WTC11 (cell line): ENCODE measurements around the gene NEDD8. TPM values are rescaled to one million over a fixed set of nuclear protein-coding genes. Genes with fewer than 3 reads are reported as not detected.

ENCODE experiments used
- ATAC-seq: fragments of 200-7000 bp; cut with Tn5 transposase; 2 replicates; pipeline ENCODE4 v1.10.0; 2021; ENCODE audit warnings: mild to moderate bottlenecking, moderate library complexity
- CTCF ChIA-PET: fragments of 300-600 bp; sonication (Branson Sonifier 250); formaldehyde crosslinking; loops from one replicate; lab custom pipeline; 2021; ENCODE audit warnings: antibody characterized with exemption; lab: Charles Lee
- POLR2A ChIA-PET: fragments of 350-600 bp; sonication (Branson Sonifier 250); formaldehyde crosslinking; loops from one replicate; lab custom pipeline; 2021; ENCODE audit warnings: antibody characterized with exemption; lab: Charles Lee
- DNase-seq: peaks from one replicate; pipeline ENCODE4 v3.0.0; 2021; ENCODE audit warnings: low spot score
- H3K27ac Mint-ChIP-seq: 2 replicates; pipeline ENCODE4 v1.8.0; 2021; ENCODE audit warnings: mixed read lengths
- H3K27me3 Mint-ChIP-seq: 2 replicates; pipeline ENCODE4 v1.8.0; 2021; ENCODE audit warnings: low read depth, mild to moderate bottlenecking, moderate library complexity, mixed read lengths
- H3K36me3 Mint-ChIP-seq: 2 replicates; pipeline ENCODE4 v1.8.0; 2021; ENCODE audit warnings: mixed read lengths
- H3K4me1 Mint-ChIP-seq: 2 replicates; pipeline ENCODE4 v1.8.0; 2022; ENCODE audit warnings: mixed read lengths
- H3K4me3 Mint-ChIP-seq: 2 replicates; pipeline ENCODE4 v1.8.0; 2021; ENCODE audit warnings: mild to moderate bottlenecking, moderate library complexity, mixed read lengths
- H3K9me3 Mint-ChIP-seq: 2 replicates; pipeline ENCODE4 v1.8.0; 2021; ENCODE audit warnings: mixed read lengths
- E2F5 ChIP-seq: sonication (generic); formaldehyde crosslinking; IDR thresholded peaks from 2 replicates; pipeline ENCODE4 v1.8.1; 2022; ENCODE audit warnings: mild to moderate bottlenecking, moderate library complexity, missing genetic modification reagents
- ESRRA ChIP-seq: sonication (generic); formaldehyde crosslinking; IDR thresholded peaks from 2 replicates; pipeline ENCODE4 v1.8.1; 2022; ENCODE audit warnings: mild to moderate bottlenecking, missing genetic modification reagents, borderline replicate concordance
- ETV6 ChIP-seq: sonication (generic); formaldehyde crosslinking; IDR thresholded peaks from 2 replicates; pipeline ENCODE4 v1.8.1; 2022; ENCODE audit warnings: mild to moderate bottlenecking, missing genetic modification reagents
- FOXK1 ChIP-seq: sonication (generic); formaldehyde crosslinking; IDR thresholded peaks from 2 replicates; pipeline ENCODE4 v1.8.0; 2022; ENCODE audit warnings: mild to moderate bottlenecking, moderate library complexity, missing genetic modification reagents
- GABPB1 ChIP-seq: sonication (generic); formaldehyde crosslinking; IDR thresholded peaks from 2 replicates; pipeline ENCODE4 v1.8.1; 2023; ENCODE audit warnings: mild to moderate bottlenecking, missing genetic modification reagents
- GRHL2 ChIP-seq: fragments of 250-450 bp; sonication (Bioruptor Pico); IDR thresholded peaks from 2 replicates; pipeline ENCODE4 v1.8.0; 2022; ENCODE audit warnings: mild to moderate bottlenecking, moderate library complexity; ENCODE audit not compliant: insufficient replicate concordance, severe bottlenecking
- JAZF1 ChIP-seq: fragments of 250-450 bp; sonication (Bioruptor Pico); IDR thresholded peaks from 2 replicates; pipeline ENCODE4 v1.9.0; 2021; ENCODE audit warnings: moderate library complexity, mild to moderate bottlenecking, inconsistent platforms
- MAX ChIP-seq: sonication (generic); formaldehyde crosslinking; IDR thresholded peaks from 2 replicates; pipeline ENCODE4 v1.8.0; 2022; ENCODE audit warnings: mild to moderate bottlenecking, missing genetic modification reagents
- MLX ChIP-seq: sonication (generic); formaldehyde crosslinking; IDR thresholded peaks from 2 replicates; pipeline ENCODE4 v1.8.1; 2023; ENCODE audit warnings: mild to moderate bottlenecking, missing genetic modification reagents, moderate library complexity
- NFATC4 ChIP-seq: fragments of 250-450 bp; sonication (Bioruptor Pico); IDR thresholded peaks from 2 replicates; pipeline ENCODE4 v1.9.0; 2021; ENCODE audit warnings: mild to moderate bottlenecking
- NFE2L1 ChIP-seq: sonication (generic); formaldehyde crosslinking; IDR thresholded peaks from 2 replicates; pipeline ENCODE4 v1.8.1; 2023; ENCODE audit warnings: missing genetic modification reagents
- PRRX2 ChIP-seq: fragments of 250-450 bp; sonication (Bioruptor Pico); IDR thresholded peaks from 2 replicates; pipeline ENCODE4 v1.8.0; 2021; ENCODE audit warnings: mild to moderate bottlenecking
- SP1 ChIP-seq: sonication (generic); formaldehyde crosslinking; conservative IDR thresholded peaks from 2 replicates; pipeline ENCODE4 v1.8.1; 2022; ENCODE audit warnings: missing genetic modification reagents
- TCF7 ChIP-seq: sonication (generic); formaldehyde crosslinking; IDR thresholded peaks from 2 replicates; pipeline ENCODE4 v1.8.0; 2022; ENCODE audit warnings: mild to moderate bottlenecking, low read depth, missing genetic modification reagents, moderate library complexity
- ZMAT4 ChIP-seq: fragments of 250-450 bp; sonication (Bioruptor Pico); IDR thresholded peaks from 2 replicates; pipeline ENCODE4 v1.9.0; 2021; ENCODE audit warnings: mild to moderate bottlenecking
- ZNF416 ChIP-seq: fragments of 250-450 bp; sonication (Bioruptor Pico); IDR thresholded peaks from 2 replicates; pipeline ENCODE4 v1.9.0; 2021; ENCODE audit warnings: mild to moderate bottlenecking, inconsistent platforms
- ZNF512 ChIP-seq: sonication (generic); formaldehyde crosslinking; IDR thresholded peaks from 2 replicates; pipeline ENCODE4 v1.8.1; 2022; ENCODE audit warnings: missing genetic modification reagents, borderline replicate concordance
- total RNA-seq: library from RNA; stranded (reverse); gene quantifications from 3 replicates; pipeline ENCODE4 v1.2.3, GENCODE V29; 2021

The NEDD8 gene
- total RNA-seq, 1 experiment from 2014 or later, result 233 TPM

GRCh38 chr14:24171422-24172260 lies 60.5 kb downstream of the NEDD8 start, which contains the start of gene REC8 (continued):
- TF ChIP-seq MLX (CRISPR knock-in tag) (no peak), SP1 (CRISPR knock-in tag) (peak; percentile 69), NFATC4 (CRISPR knock-in tag) (no peak), MAX (CRISPR knock-in tag) (peak; percentile 85; the same call in 1 of the 2 replicates), E2F5 (CRISPR knock-in tag) (peak; percentile 76; the same call in 1 of the 2 replicates), TCF7 (CRISPR knock-in tag) (no peak), ZNF416 (CRISPR knock-in tag) (no peak), FOXK1 (peak; percentile 66), JAZF1 (no peak), ZNF512 (CRISPR knock-in tag) (no peak), NFE2L1 (CRISPR knock-in tag) (no peak), PRRX2 (CRISPR knock-in tag) (no peak), ZMAT4 (CRISPR knock-in tag) (no peak), GRHL2 (CRISPR knock-in tag) (no peak)

GRCh38 chr14:24167469-24168114 lies 64.6 kb downstream of the NEDD8 start:
- Mint-ChIP-seq H3K27ac (no peak overlapping the region), H3K27me3 (no peaks in the 10 kb centered on the region; the same call in none of the 2 replicates), H3K4me1 (peaks cover 4% of the 10 kb centered on the region), H3K36me3 (peaks cover 7% of the 10 kb centered on the region), H3K4me3 (no peak overlapping the region), H3K9me3 (no peaks in the 10 kb centered on the region)
- DNase-seq (no peak), ATAC-seq (no peak)
- POLR2A ChIA-PET, result no interaction called here
- CTCF ChIA-PET, result no interaction called here
- TF ChIP-seq ESRRA (no peak), GABPB1 (CRISPR knock-in tag) (peak; percentile 86), ETV6 (CRISPR knock-in tag) (no peak)

Other genes with a start within 250 kb of the NEDD8 start
- gene DHRS4L2, start 243.4 kb downstream of the NEDD8 start, total RNA-seq, result 8.7 to 10.2 TPM (median 9.7 TPM) in 3 replicates
- 10.6 to 13.0 TPM (median 11.4 TPM) in 3 replicates for gene CARMIL3, start 180.4 kb downstream of the NEDD8 start, total RNA-seq
- not detected in 3 replicates for gene CPNE6, start 160.8 kb downstream of the NEDD8 start, total RNA-seq
- gene PCK2, start 138.1 kb downstream of the NEDD8 start, total RNA-seq, result 51.2 to 67.0 TPM (median 59.2 TPM) in 3 replicates
- gene DCAF11, start 117.6 kb downstream of the NEDD8 start, total RNA-seq, result 73.6 to 90.2 TPM (median 77.3 TPM) in 3 replicates
- gene NRL, start 117.4 kb downstream of the NEDD8 start, total RNA-seq, result 1.3 to 2.3 TPM (median 1.6 TPM) in 3 replicates
- gene FITM1, start 101.7 kb downstream of the NEDD8 start, total RNA-seq, result 0.25 to 0.39 TPM in 2 of 3 replicates, not detected in the other
- gene PSME1, start 96.2 kb downstream of the NEDD8 start, total RNA-seq, result 76.8 to 99.1 TPM (median 98.8 TPM) in 3 replicates
- gene EMC9, start 90.8 kb downstream of the NEDD8 start, total RNA-seq, result 41.3 to 47.9 TPM (median 44.4 TPM) in 3 replicates
- gene PSME2, start 85.8 kb downstream of the NEDD8 start, total RNA-seq, result 103 to 112 TPM (median 103 TPM) in 3 replicates
- gene RNF31, start 84.9 kb downstream of the NEDD8 start, total RNA-seq, result 63.0 to 86.2 TPM (median 68.4 TPM) in 3 replicates
- 15.6 to 16.2 TPM (median 15.7 TPM) in 3 replicates for gene IRF9, start 71.1 kb downstream of the NEDD8 start, total RNA-seq
- gene REC8, start 60.3 kb downstream of the NEDD8 start, total RNA-seq, result 29.6 to 32.2 TPM (median 31.5 TPM) in 3 replicates
- gene IPO4, start 43.6 kb downstream of the NEDD8 start, total RNA-seq, result 87.6 to 128 TPM (median 91.2 TPM) in 3 replicates
- gene TM9SF1, start 36.9 kb downstream of the NEDD8 start, total RNA-seq, result 27.9 to 29.2 TPM (median 28.4 TPM) in 3 replicates
- 0.13 to 0.16 TPM in 2 of 3 replicates, not detected in the other for gene TSSK4, start 26.7 kb downstream of the NEDD8 start, total RNA-seq
- gene CHMP4A, start 18.9 kb downstream of the NEDD8 start, total RNA-seq, result 32.7 to 38.5 TPM (median 36.5 TPM) in 3 replicates
- gene MDP1, start 16.3 kb downstream of the NEDD8 start, total RNA-seq, result 12.6 to 18.4 TPM (median 16.9 TPM) in 3 replicates
- 74.2 to 82.3 TPM (median 78.4 TPM) in 3 replicates for gene GMPR2, start 562 bp upstream of the NEDD8 start, total RNA-seq
- 32.2 to 39.8 TPM (median 35.7 TPM) in 3 replicates for gene TINF2, start 10.3 kb upstream of the NEDD8 start, total RNA-seq
- gene TGM1, start 30.8 kb upstream of the NEDD8 start, total RNA-seq, result 2.5 to 5.2 TPM (median 4.4 TPM) in 3 replicates
- 22.3 to 28.1 TPM (median 27.1 TPM) in 3 replicates for gene RABGGTA, start 39.2 kb upstream of the NEDD8 start, total RNA-seq
- gene DHRS1, start 67.4 kb upstream of the NEDD8 start, total RNA-seq, result 13.9 to 16.7 TPM (median 15.4 TPM) in 3 replicates
- gene NOP9, start 67.5 kb upstream of the NEDD8 start, total RNA-seq, result 34.3 to 44.4 TPM (median 35.0 TPM) in 3 replicates
- 4.7 to 6.1 TPM (median 5.6 TPM) in 3 replicates for gene CIDEB, start 75.6 kb upstream of the NEDD8 start, total RNA-seq
- gene LTB4R2, start 77.8 kb upstream of the NEDD8 start, total RNA-seq, result 9.1 to 12.9 TPM (median 9.8 TPM) in 3 replicates
- 6.9 to 9.4 TPM (median 7.6 TPM) in 3 replicates for gene LTB4R, start 79.1 kb upstream of the NEDD8 start, total RNA-seq
- 0.96 to 2.4 TPM (median 1.1 TPM) in 3 replicates for gene ADCY4, start 102.7 kb upstream of the NEDD8 start, total RNA-seq
- 0.37 to 1.2 TPM (median 0.83 TPM) in 3 replicates for gene RIPK3, start 107.6 kb upstream of the NEDD8 start, total RNA-seq
- 60.7 to 101 TPM (median 95.9 TPM) in 3 replicates for gene NFATC4, start 135.8 kb upstream of the NEDD8 start, total RNA-seq
- 16.6 to 18.3 TPM (median 17.9 TPM) in 3 replicates for gene NYNRIN, start 166.6 kb upstream of the NEDD8 start, total RNA-seq
- 0.94 to 2.1 TPM (median 1.5 TPM) in 3 replicates for gene CBLN3, start 197.3 kb upstream of the NEDD8 start, total RNA-seq
- 33.2 to 34.2 TPM (median 33.3 TPM) in 3 replicates for gene KHNYN, start 197.6 kb upstream of the NEDD8 start, total RNA-seq
- 55.0 to 59.2 TPM (median 56.7 TPM) in 3 replicates for gene SDR39U1, start 210.4 kb upstream of the NEDD8 start, total RNA-seq